ENCODE measurements around the gene GPR15LG.

Gene GPR15LG

GRCh38 chr10:84216834-84217233 lies 43.2 kb downstream of the GPR15LG start:
- Histone ChIP-seq H3K4me3 (no peak overlapping the region), H3K27ac (no peak overlapping the region)
- DNase-seq (ENCODE audit: low spot score) = no peak
- TF ChIP-seq CTCF (IDR thresholded peaks at IDR 0.05) = no peak

GRCh38 chr10:84217746-84218145 lies 44.1 kb downstream of the GPR15LG start:
- H3K4me3 ChIP-seq = no peak overlapping the region
- DNase-seq (ENCODE audit: low spot score) = no peak
- no peak for TF ChIP-seq CTCF (IDR thresholded peaks at IDR 0.05)
- no peak overlapping the region for H3K27ac ChIP-seq

GRCh38 chr10:84221916-84222315 lies 48.3 kb downstream of the GPR15LG start:
- TF ChIP-seq CTCF (IDR thresholded peaks at IDR 0.05) = no peak

GRCh38 chr10:84224411-84225028 lies 50.9 kb downstream of the GPR15LG start:
- Histone ChIP-seq H3K4me3 (no peak overlapping the region), H3K27ac (no peak overlapping the region)
- no peak for DNase-seq (ENCODE audit: low spot score)
- no peak for TF ChIP-seq CTCF (IDR thresholded peaks at IDR 0.05)

More at GRCh38 chr10:84221916-84222315, 48.3 kb downstream of the GPR15LG start:
- Histone ChIP-seq H3K4me3 (no peak overlapping the region), H3K27ac (no peak overlapping the region)
- DNase-seq (ENCODE audit: low spot score) = no peak

- DNase-seq (ENCODE audit: low spot score) = no peak
- Histone ChIP-seq H3K4me3 (no peak within 1 kb of the TSS), H3K27ac (no peak within 1 kb of the TSS)
- TF ChIP-seq CTCF (IDR thresholded peaks at IDR 0.05) = no peak
Measured at GRCh38 chr10:84225427-84226173, 52.0 kb downstream of the GPR15LG start, which contains the start of gene LRIT2. TSS of gene LRIT2 (minus strand) at chr10:84225544. CDS start at chr10:84225520, 24 bp downstream.

GRCh38 chr10:84226616-84227015 lies 53.0 kb downstream of the GPR15LG start:
- no peak for DNase-seq (ENCODE audit: low spot score)
- no peak for TF ChIP-seq CTCF (IDR thresholded peaks at IDR 0.05)
- H3K4me3 ChIP-seq = no peak overlapping the region
- no peak overlapping the region for H3K27ac ChIP-seq

GRCh38 chr10:84227810-84228209 lies 54.2 kb downstream of the GPR15LG start:
- Histone ChIP-seq H3K4me3 (no peak overlapping the region), H3K27ac (no peak overlapping the region)
- no peak for TF ChIP-seq CTCF (IDR thresholded peaks at IDR 0.05)
- DNase-seq (ENCODE audit: low spot score) = no peak

Measured in coronary artery (tissue), 2 donors.